Stomach (tissue), 4 donors: ENCODE data around the gene MTCL3.

Source experiments
- CTCF ChIP-seq, 7 experiments: fragments of 450-650 bp in 4 of 7; fragments of 200-600 bp in 3 of 7; sonication (generic) in 3 of 7; IDR thresholded peaks; one replicate each; pipeline ENCODE4 v1.5.1; 2016 to 2019; ENCODE audit warnings: antibody characterized with exemption in 7 of 7, control low read depth in 2 of 7, mild to moderate bottlenecking in 1 of 7
- POLR2A ChIP-seq, 4 donors: fragments of 450-650 bp; IDR thresholded peaks; one replicate each; pipeline ENCODE4 v1.6.1; 2016; ENCODE audit warnings: antibody characterized with exemption in 4 of 4, control low read depth in 2 of 4, mild to moderate bottlenecking in 1 of 4, moderate library complexity in 1 of 4
- POLR2AphosphoS5 ChIP-seq, 3 donors: sonication (generic); formaldehyde crosslinking; IDR thresholded peaks; one replicate each; pipeline ENCODE4 v1.6.1; 2016; ENCODE audit warnings: antibody characterized with exemption in 3 of 3

- TF ChIP-seq CTCF (IDR thresholded peaks at IDR 0.05), result no peak
- TF ChIP-seq POLR2A (IDR thresholded peaks at IDR 0.05), result no peak
- no peak for TF ChIP-seq POLR2AphosphoS5 (IDR thresholded peaks at IDR 0.05)
Measured at GRCh38 chr6:127460465-127460864, 58.7 kb downstream of the MTCL3 start.
